ENCODE data around the gene TTLL10.

- TF ChIP-seq SMC3 (conservative IDR thresholded peaks at IDR 0.05; ENCODE audit: poor library complexity) (no peak), RAD21 (conservative IDR thresholded peaks at IDR 0.05) (no peak), CTCF (IDR thresholded peaks at IDR 0.05; ENCODE audit: poor library complexity, severe bottlenecking) (no peak), POLR2AphosphoS5 (IDR thresholded peaks at IDR 0.05) (no peak), REST (IDR thresholded peaks at IDR 0.05; ENCODE audit: borderline replicate concordance) (no peak), EZH2 (IDR thresholded peaks at IDR 0.05; ENCODE audit: borderline replicate concordance, insufficient read depth, low read length, poor library complexity, severe bottlenecking) (no peak), MXI1 (conservative IDR thresholded peaks at IDR 0.05; ENCODE audit: poor library complexity, severe bottlenecking) (no peak), TAF1 (IDR thresholded peaks at IDR 0.05; ENCODE audit: low read depth) (no peak)
These were observed 30.1 kb downstream of the TTLL10 start for GRCh38 chr1:1203561-1204424.
